ENCODE data around the gene ATAD2B. TPM values are rescaled to one million over a fixed set of nuclear protein-coding genes. Genes with fewer than 3 reads are reported as not detected.
A peak's percentile ranks its signal among the peaks of the same experiment; 100 is the strongest.

Gene ATAD2B
- total RNA-seq, 2 experiments from 2014 or later = 9.4 to 21.7 TPM

- DNase-seq (ENCODE audit: low spot score) = peak; percentile 73
- no peak for TF ChIP-seq EZH2phosphoT487 (IDR thresholded peaks at IDR 0.05; ENCODE audit: borderline replicate concordance, low read depth, low read length)
- peak; percentile 93 for TF ChIP-seq CTCF (conservative IDR thresholded peaks at IDR 0.05; ENCODE audit: low read length)
These were observed 102.1 kb downstream of the ATAD2B start for GRCh38 chr2:23824777-23825212.

GRCh38 chr2:23823863-23824262, 103.1 kb downstream of the ATAD2B start:
- intact Hi-C loops (cut with micrococcal nuclease; ENCODE audit: unreplicated experiment) = loop anchor here (1.0 to 2.0 kb wide), 4 partner anchors 102 to 340 kb away; partner anchors contain the start of gene TP53I3
- Histone ChIP-seq H3K9me2 (ENCODE audit: insufficient read depth, low read length) (no peaks in the 10 kb centered on the region), H2AFZ (ENCODE audit: low read length) (no peak overlapping the region), H3K4me1 (ENCODE audit: insufficient read depth, low read length, poor library complexity, severe bottlenecking) (peaks cover 7% of the 10 kb centered on the region), H3K27ac (ENCODE audit: low read depth, low read length, poor library complexity, severe bottlenecking) (no peak overlapping the region), H3K4me2 (ENCODE audit: low read length) (no peak overlapping the region), H3K36me3 (ENCODE audit: insufficient read depth, low read length) (no peaks in the 10 kb centered on the region), H3K79me2 (ENCODE audit: insufficient read depth, low read depth, low read length) (no peaks in the 10 kb centered on the region), H3K9me3 (ENCODE audit: low read length) (no peaks in the 10 kb centered on the region), H3K4me3 (ENCODE audit: low read depth, low read length, poor library complexity, severe bottlenecking) (no peak overlapping the region), H4K20me1 (ENCODE audit: insufficient read depth, low read length) (no peaks in the 10 kb centered on the region)
- TF ChIP-seq CTCF (conservative IDR thresholded peaks at IDR 0.05; ENCODE audit: low read length) (no peak), EZH2phosphoT487 (IDR thresholded peaks at IDR 0.05; ENCODE audit: borderline replicate concordance, low read depth, low read length) (no peak)
- ChIA-PET CTCF (ENCODE audit: unreplicated experiment) (interaction anchor here (0.6 to 2.6 kb wide), 2 partner anchors 102 to 154 kb away, joined by 3 to 11 read pairs; partner anchors contain the start of gene ATAD2B), POLR2A (interaction anchor here (0.6 to 2.7 kb wide), 9 partner anchors 10 to 459 kb away, joined by 3 to 32 read pairs (median 4); partner anchors contain the start of gene ATAD2B)
- DNase-seq (ENCODE audit: low spot score) = no peak
- BruUV-seq (replicated peaks) = no TSS peak

More at GRCh38 chr2:23824777-23825212, 102.1 kb downstream of the ATAD2B start:
- H3K4me2 ChIP-seq (ENCODE audit: low read length) = peak overlapping the region; percentile 25; the same call in 1 of the 2 replicates
- no peak overlapping the region for H2AFZ ChIP-seq (ENCODE audit: low read length)
- no peaks in the 10 kb centered on the region for H3K79me2 ChIP-seq (ENCODE audit: insufficient read depth, low read depth, low read length)
- intact Hi-C loops (cut with micrococcal nuclease; ENCODE audit: unreplicated experiment) = loop anchor here (1.0 to 2.0 kb wide), 4 partner anchors 102 to 340 kb away; partner anchors contain the start of gene TP53I3
- H3K9me2 ChIP-seq (ENCODE audit: insufficient read depth, low read length) = no peaks in the 10 kb centered on the region
- H4K20me1 ChIP-seq (ENCODE audit: insufficient read depth, low read length) = no peaks in the 10 kb centered on the region
- H3K4me1 ChIP-seq (ENCODE audit: insufficient read depth, low read length, poor library complexity, severe bottlenecking) = peaks cover 7% of the 10 kb centered on the region
- H3K36me3 ChIP-seq (ENCODE audit: insufficient read depth, low read length) = no peaks in the 10 kb centered on the region
- POLR2A ChIA-PET = interaction anchor here (0.6 to 2.7 kb wide), 7 partner anchors 11 to 230 kb away, joined by 3 to 32 read pairs (median 5); partner anchors contain the start of gene ATAD2B
- no TSS peak for BruUV-seq (replicated peaks)
- no peak overlapping the region for H3K27ac ChIP-seq (ENCODE audit: low read depth, low read length, poor library complexity, severe bottlenecking)
- CTCF ChIA-PET (ENCODE audit: unreplicated experiment) = interaction anchor here (1.1 to 2.6 kb wide), 2 partner anchors 26 to 102 kb away, joined by 4 to 11 read pairs; partner anchors contain the start of gene ATAD2B
- no peaks in the 10 kb centered on the region for H3K9me3 ChIP-seq (ENCODE audit: low read length)
- H3K4me3 ChIP-seq (ENCODE audit: low read depth, low read length, poor library complexity, severe bottlenecking) = no peak overlapping the region

DNA sequence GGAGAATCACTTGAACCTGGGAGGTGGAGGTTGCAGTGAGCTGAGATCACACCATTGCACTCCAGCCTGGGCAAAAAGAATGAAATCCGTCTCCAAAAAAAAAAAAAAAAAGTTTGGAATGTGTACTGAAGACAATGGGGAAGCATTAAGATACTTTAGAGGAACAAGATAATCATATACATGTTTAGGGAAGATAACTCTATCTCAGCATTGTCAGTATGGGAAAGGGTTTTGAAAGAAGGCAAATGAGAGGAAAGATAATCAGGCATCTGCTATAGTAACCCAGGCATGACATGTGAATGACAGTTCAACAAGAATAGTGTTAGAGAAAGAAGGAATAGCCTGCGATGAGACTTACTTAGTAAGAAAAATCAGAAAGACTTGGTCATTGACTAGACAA, 112.0 kb downstream of the ATAD2B start:
- no peak overlapping the region for H3K27ac ChIP-seq (ENCODE audit: low read depth, low read length, poor library complexity, severe bottlenecking)
- H4K20me1 ChIP-seq (ENCODE audit: insufficient read depth, low read length) = no peaks in the 10 kb centered on the region
- POLR2A ChIA-PET = interaction anchor here (0.6 kb wide), 1 partner anchor 54 kb away, joined by 3 read pairs; no protein-coding TSS in a partner anchor
- no peak overlapping the region for H3K4me3 ChIP-seq (ENCODE audit: low read depth, low read length, poor library complexity, severe bottlenecking)
- no peaks in the 10 kb centered on the region for H3K36me3 ChIP-seq (ENCODE audit: insufficient read depth, low read length)
- no peak for DNase-seq (ENCODE audit: low spot score)
- H3K4me2 ChIP-seq (ENCODE audit: low read length) = no peak overlapping the region
- CTCF ChIA-PET (ENCODE audit: unreplicated experiment) = no interaction called here
- no peaks in the 10 kb centered on the region for H3K9me3 ChIP-seq (ENCODE audit: low read length)
- no peaks in the 10 kb centered on the region for H3K9me2 ChIP-seq (ENCODE audit: insufficient read depth, low read length)
- H3K4me1 ChIP-seq (ENCODE audit: insufficient read depth, low read length, poor library complexity, severe bottlenecking) = no peaks in the 10 kb centered on the region
- intact Hi-C loops (cut with micrococcal nuclease; ENCODE audit: unreplicated experiment) = no loop called here
- no peaks in the 10 kb centered on the region for H3K79me2 ChIP-seq (ENCODE audit: insufficient read depth, low read depth, low read length)
- no TSS peak for BruUV-seq (replicated peaks)
- no peak overlapping the region for H2AFZ ChIP-seq (ENCODE audit: low read length)
- TF ChIP-seq EZH2phosphoT487 (IDR thresholded peaks at IDR 0.05; ENCODE audit: borderline replicate concordance, low read depth, low read length) (no peak), CTCF (conservative IDR thresholded peaks at IDR 0.05; ENCODE audit: low read length) (no peak)

Measured in OCI-LY7 (cell line).